GM23338 (cell line): ENCODE results near the gene GPR78. TPM values are rescaled to one million over a fixed set of nuclear protein-coding genes. Genes with fewer than 3 reads are reported as not detected.

Source experiments
- ATAC-seq: fragments of 200-7000 bp; cut with Tn5 transposase; 3 replicates; pipeline ENCODE4 v1.9.1; 2020
- DNase-seq: peaks from one replicate; pipeline ENCODE4 v3.0.0-alpha.2; 2015; ENCODE audit warnings: low spot score
- H2AFZ ChIP-seq: fragments of 200-600 bp; sonication (generic); 2 replicates; pipeline ENCODE4 v1.8.0; 2016; ENCODE audit warnings: antibody characterized with exemption, mild to moderate bottlenecking, moderate library complexity
- H3F3A ChIP-seq: fragments of 200-600 bp; sonication (generic); replicated peaks from 2 replicates; pipeline ENCODE4 v1.8.0; 2017; ENCODE audit warnings: antibody characterized with exemption, mixed run types, low read depth
- H3K27ac ChIP-seq: fragments of 200-600 bp; sonication (generic); 2 replicates; pipeline ENCODE4 v1.6.1; 2016; ENCODE audit warnings: low read depth
- H3K27me3 ChIP-seq: fragments of 200-600 bp; sonication (generic); 2 replicates; pipeline ENCODE4 v1.8.0; 2016; ENCODE audit warnings: mild to moderate bottlenecking, mixed run types, moderate library complexity; ENCODE audit not compliant: insufficient read depth
- H3K36me3 ChIP-seq: fragments of 200-600 bp; sonication (generic); 2 replicates; pipeline ENCODE4 v1.8.0; 2016; ENCODE audit warnings: mild to moderate bottlenecking; ENCODE audit not compliant: insufficient read depth
- H3K4me1 ChIP-seq: fragments of 200-600 bp; sonication (generic); 2 replicates; pipeline ENCODE4 v1.8.0; 2016; ENCODE audit warnings: mild to moderate bottlenecking, moderate library complexity; ENCODE audit not compliant: insufficient read depth
- H3K4me2 ChIP-seq: fragments of 200-600 bp; sonication (generic); 2 replicates; pipeline ENCODE4 v1.7.1; 2017; ENCODE audit warnings: mixed run types
- H3K4me3 ChIP-seq: fragments of 200-600 bp; sonication (generic); 2 replicates; pipeline ENCODE4 v1.6.1; 2016; ENCODE audit warnings: mixed run types
- H3K79me2 ChIP-seq: fragments of 200-600 bp; sonication (generic); replicated peaks from 2 replicates; pipeline ENCODE4 v1.8.0; 2017; ENCODE audit warnings: mild to moderate bottlenecking; ENCODE audit not compliant: insufficient read depth
- H3K9me2 ChIP-seq: fragments of 200-600 bp; sonication (generic); 2 replicates; pipeline ENCODE4 v1.8.0; 2017; ENCODE audit not compliant: insufficient read depth
- H4K20me1 ChIP-seq: fragments of 200-600 bp; sonication (generic); replicated peaks from 2 replicates; pipeline ENCODE4 v1.8.0; 2017; ENCODE audit warnings: mild to moderate bottlenecking; ENCODE audit not compliant: insufficient read depth
- H3K27ac Mint-ChIP-seq: 2 replicates; pipeline ENCODE4 v1.8.0; 2020; ENCODE audit warnings: inconsistent platforms, mild to moderate bottlenecking, moderate library complexity, mixed read lengths
- H3K27me3 Mint-ChIP-seq: 3 replicates; pipeline ENCODE4 v1.8.0; 2022; ENCODE audit warnings: low read depth, mild to moderate bottlenecking, moderate library complexity, mixed read lengths, inconsistent platforms; ENCODE audit not compliant: insufficient read depth, poor library complexity
- H3K36me3 Mint-ChIP-seq: 3 replicates; pipeline ENCODE4 v1.8.0; 2021; ENCODE audit warnings: low read depth, mild to moderate bottlenecking, inconsistent platforms, moderate library complexity, mixed read lengths
- H3K4me1 Mint-ChIP-seq: 3 replicates; pipeline ENCODE4 v1.8.0; 2020; ENCODE audit warnings: mild to moderate bottlenecking, inconsistent platforms, mixed read lengths
- H3K4me3 Mint-ChIP-seq: 3 replicates; pipeline ENCODE4 v1.8.0; 2021; ENCODE audit warnings: moderate library complexity, mild to moderate bottlenecking, inconsistent platforms, mixed read lengths
- H3K9me3 Mint-ChIP-seq: 3 replicates; pipeline ENCODE4 v1.8.0; 2020; ENCODE audit warnings: moderate library complexity, mild to moderate bottlenecking, inconsistent platforms, mixed read lengths
- CREB1 ChIP-seq: fragments of 250-450 bp; sonication (Bioruptor Pico); IDR thresholded peaks from 2 replicates; pipeline ENCODE4 v1.5.0; 2020; ENCODE audit warnings: low read depth, mild to moderate bottlenecking, moderate library complexity
- CTCF ChIP-seq, 2 experiments: fragments of 200-600 bp in 1 of 2; sonication (generic) in 1 of 2; conservative IDR thresholded peaks; 2 replicates each; pipeline versions ENCODE4 v1.5.1 to v1.6.1; 2016 to 2017; ENCODE audit warnings: antibody characterized with exemption in 2 of 2, low read depth in 2 of 2, mild to moderate bottlenecking in 2 of 2, moderate library complexity in 1 of 2
- EZH2 ChIP-seq: fragments of 200-600 bp; sonication (generic); IDR thresholded peaks from one replicate; pipeline ENCODE4 v1.8.0; 2017; ENCODE audit warnings: antibody characterized with exemption, mild to moderate bottlenecking, low read depth; ENCODE audit not compliant: unreplicated experiment
- EZH2phosphoT487 ChIP-seq: fragments of 200-600 bp; sonication (generic); IDR thresholded peaks from one replicate; pipeline ENCODE4 v1.8.1; 2018; ENCODE audit warnings: antibody characterized with exemption; ENCODE audit not compliant: unreplicated experiment
- ZNF462 ChIP-seq: fragments of 250-450 bp; sonication (Bioruptor Pico); IDR thresholded peaks from 2 replicates; pipeline ENCODE4 v1.5.0; 2020; ENCODE audit warnings: mild to moderate bottlenecking, moderate library complexity
- polyA plus RNA-seq: library from polyadenylated mRNA; unstranded; fragments of >200 nt; fragmentation: Nextera tagmentation; extraction: Ambion mirVana; gene quantifications from 2 replicates; pipeline ENCODE4 v1.2.1, GENCODE V29; 2016
- total RNA-seq: library from RNA; depleted of rRNA; stranded (reverse); fragments of >200 nt; shearing (Covaris generic); gene quantifications from 2 replicates; pipeline ENCODE4 v1.2.3, GENCODE V29; 2014

GPR78 gene
- total and polyA plus RNA-seq, 2 experiments from 2014 or later, result 0.82 to 2.7 TPM

GRCh38 chr4:8559524-8560264 lies 20.5 kb upstream of the GPR78 start:
- no peak overlapping the region for H3K27ac ChIP-seq

More at GRCh38 chr4:8559524-8560264, 20.5 kb upstream of the GPR78 start:
- Histone ChIP-seq H3K4me2 (no peak overlapping the region), H2AFZ (0 out of 2 replicates have a peak overlapping the region, but pooled peaks have one; percentile 81), H3K27me3 (no peaks in the 10 kb centered on the region), H3K36me3 (no peaks in the 10 kb centered on the region), H3K4me3 (no peak overlapping the region), H3K9me2 (no peaks in the 10 kb centered on the region), H3K4me1 (peaks cover 19% of the 10 kb centered on the region; the same call in 1 of the 2 replicates), H3K79me2 (no peaks in the 10 kb centered on the region), H3F3A (no peaks in the 10 kb centered on the region), H4K20me1 (no peaks in the 10 kb centered on the region)
- TF ChIP-seq EZH2phosphoT487, result no peak
- no peak for TF ChIP-seq EZH2
- TF ChIP-seq ZNF462 (CRISPR knock-in tag), result no peak
- no peak for TF ChIP-seq CREB1 (CRISPR knock-in tag)
- TF ChIP-seq CTCF (conservative IDR thresholded peaks at IDR 0.05; ENCODE audit: low read depth in 2 of 2), result no peak
- ATAC-seq (no peak; the same call in 2 of the 3 replicates), DNase-seq (no peak)
- H3K27ac Mint-ChIP-seq, result no peak overlapping the region
- H3K27me3 Mint-ChIP-seq, result peaks cover 18% of the 10 kb centered on the region
- H3K36me3 Mint-ChIP-seq, result no peaks in the 10 kb centered on the region; the same call in 2 of the 3 replicates
- peaks cover 22% of the 10 kb centered on the region for H3K4me1 Mint-ChIP-seq
- no peak overlapping the region; the same call in 2 of the 3 replicates for H3K4me3 Mint-ChIP-seq
- H3K9me3 Mint-ChIP-seq, result no peaks in the 10 kb centered on the region; the same call in 1 of the 3 replicates
